Endothelial cell of umbilical vein (primary cell): Measurements from ENCODE around the gene CGNL1. TPM values are rescaled to one million over a fixed set of nuclear protein-coding genes. Genes with fewer than 3 reads are reported as not detected.
A peak's percentile ranks its signal among the peaks of the same experiment; 100 is the strongest.

ENCODE experiments used
- BruUV-seq: library from RNA; stranded (reverse); fragments of 400-500 nt; replicated peaks from 2 replicates; lab custom pipeline; 2021; lab: Mats Ljungman, UMichigan
- CTCF ChIA-PET: fragments of 300-600, 350-600 bp; sonication (Branson Sonifier 250); formaldehyde crosslinking; loops from one replicate; lab custom pipeline; 2021; ENCODE audit warnings: antibody characterized with exemption, inconsistent platforms; lab: Charles Lee
- POLR2A ChIA-PET: fragments of 300-600, 350-600 bp; sonication (Branson Sonifier 250); formaldehyde crosslinking; loops from one replicate; lab custom pipeline; 2021; ENCODE audit warnings: antibody characterized with exemption, inconsistent platforms; lab: Charles Lee
- DNase-seq: peaks from one replicate; pipeline ENCODE4 v3.0.0-alpha.2; 2011; ENCODE audit warnings: low read depth, low spot score
- FAIRE-seq: peaks from 2 replicates; lab custom pipeline; 2011; peaks lifted over from hg19 to GRCh38; lab: Jason Lieb, UNC
- H2AFZ ChIP-seq: 2 replicates; pipeline ENCODE4 v1.6.0; 2012; ENCODE audit warnings: low read depth, low read length, control low read depth, inconsistent platforms
- H3K27ac ChIP-seq: 2 replicates; pipeline ENCODE4 v1.5.1; 2011; ENCODE audit warnings: low read depth, mild to moderate bottlenecking, control low read depth, low read length, moderate library complexity; ENCODE audit not compliant: insufficient read depth
- H3K27me3 ChIP-seq, 2 experiments: 2 replicates each; pipeline versions ENCODE4 v1.6.0 to v1.6.1; 2011; ENCODE audit warnings: low read length in 2 of 2, mixed read lengths in 1 of 2; ENCODE audit not compliant: control insufficient read depth in 2 of 2, insufficient read depth in 2 of 2
- H3K36me3 ChIP-seq, 2 experiments: 2 replicates in 1 of 2; 3 replicates in 1 of 2; pipeline ENCODE4 v1.5.1; 2011; ENCODE audit warnings: low read length in 2 of 2, mild to moderate bottlenecking in 1 of 2, moderate library complexity in 1 of 2; ENCODE audit not compliant: control insufficient read depth in 2 of 2, insufficient read depth in 2 of 2; ENCODE audit errors: extremely low read depth in 1 of 2
- H3K4me1 ChIP-seq: 3 replicates; pipeline ENCODE4 v1.5.1; 2011; ENCODE audit warnings: mild to moderate bottlenecking, low read length; ENCODE audit not compliant: control insufficient read depth, insufficient read depth; ENCODE audit errors: extremely low read depth
- H3K4me2 ChIP-seq: 2 replicates; pipeline ENCODE4 v1.6.1; 2011; ENCODE audit warnings: low read length, control low read depth, mixed read lengths; ENCODE audit not compliant: insufficient read depth
- H3K4me3 ChIP-seq, 3 experiments: fragments of 200-600 bp in 1 of 3; sonication (generic), shearing (Covaris generic) in 1 of 3; replicated peaks in 1 of 3; 2 replicates each; pipeline ENCODE4 v1.5.1; 2011 to 2016; ENCODE audit warnings: control low read depth in 3 of 3, low read length in 3 of 3, mild to moderate bottlenecking in 2 of 3, inconsistent platforms in 1 of 3, low read depth in 1 of 3, moderate library complexity in 1 of 3; ENCODE audit not compliant: insufficient read depth in 1 of 3
- H3K79me2 ChIP-seq: 2 replicates; pipeline ENCODE4 v1.6.0; 2012; ENCODE audit warnings: low read length, inconsistent platforms; ENCODE audit not compliant: control insufficient read depth, insufficient read depth
- H3K9ac ChIP-seq: replicated peaks from 2 replicates; pipeline ENCODE3; 2011; ENCODE audit warnings: low read length, control low read depth; ENCODE audit not compliant: insufficient read depth; ENCODE audit errors: extremely low read depth
- H3K9me1 ChIP-seq: replicated peaks from 3 replicates; pipeline ENCODE4 v1.6.0; 2011; ENCODE audit warnings: mild to moderate bottlenecking, low read length; ENCODE audit not compliant: control insufficient read depth, insufficient read depth; ENCODE audit errors: extremely low read depth
- H3K9me3 ChIP-seq: replicated peaks from 2 replicates; pipeline ENCODE4 v1.5.1; 2012; ENCODE audit warnings: low read length, inconsistent platforms; ENCODE audit not compliant: control insufficient read depth, insufficient read depth
- H4K20me1 ChIP-seq: replicated peaks from 2 replicates; pipeline ENCODE3; 2011; ENCODE audit warnings: mild to moderate bottlenecking, low read length; ENCODE audit not compliant: control insufficient read depth, insufficient read depth; ENCODE audit errors: extremely low read depth
- CTCF ChIP-seq, 2 donors: IDR thresholded peaks; 1 replicate in 1 of 2; 2 replicates in 1 of 2; pipeline ENCODE4 v1.5.1; 2011; ENCODE audit warnings: low read length in 2 of 2, mild to moderate bottlenecking in 2 of 2, moderate library complexity in 2 of 2, control low read depth in 1 of 2, inconsistent platforms in 1 of 2, low read depth in 1 of 2; ENCODE audit not compliant: insufficient read depth in 1 of 2; ENCODE audit errors: extremely low read depth in 1 of 2
- EZH2 ChIP-seq: IDR thresholded peaks from 2 replicates; pipeline ENCODE4 v1.6.1; 2012; ENCODE audit warnings: borderline replicate concordance, low read depth, mild to moderate bottlenecking, moderate library complexity, low read length, inconsistent platforms; ENCODE audit not compliant: severe bottlenecking
- FOS ChIP-seq: IDR thresholded peaks from 2 replicates; pipeline ENCODE4 v1.6.1; 2011; ENCODE audit warnings: mild to moderate bottlenecking, low read length, moderate library complexity, borderline replicate concordance; ENCODE audit not compliant: insufficient read depth
- GATA2 ChIP-seq: IDR thresholded peaks from 2 replicates; pipeline ENCODE4 v1.7.0; 2011; ENCODE audit warnings: low read depth, mild to moderate bottlenecking, moderate library complexity, mixed read lengths, low read length; ENCODE audit not compliant: insufficient read length, insufficient read depth
- MAX ChIP-seq: IDR thresholded peaks from 2 replicates; pipeline ENCODE4 v1.6.1; 2011; ENCODE audit not compliant: insufficient read depth, insufficient read length
- MYC ChIP-seq: IDR thresholded peaks from one replicate; pipeline ENCODE4 v1.6.1; 2011; ENCODE audit warnings: mild to moderate bottlenecking, low read depth, low read length
- POLR2AphosphoS5 ChIP-seq: IDR thresholded peaks from 2 replicates; pipeline ENCODE4 v1.6.1; 2012; ENCODE audit warnings: low read depth, mild to moderate bottlenecking, control low read depth, low read length, moderate library complexity; ENCODE audit not compliant: insufficient read depth
- dilution Hi-C: fragments of 300-500 bp; cut with MboI; formaldehyde crosslinking; loops from one replicate; pipeline ENCODE4 v1.15.0; 2019; ENCODE audit warnings: low sequenced_read_pairs; ENCODE audit not compliant: extremely low pct_ligation_motif_present
- intact Hi-C: fragments of 100-400 bp; cut with micrococcal nuclease; formaldehyde crosslinking; loops from one replicate; pipeline ENCODE4 v1.10.0; 2022
- polyA plus RNA-seq, 4 experiments: library from polyadenylated mRNA; depleted of rRNA in 3 of 4; stranded (reverse) in 3 of 4; unstranded in 1 of 4; fragments of >200 nt; gene quantifications; 2 replicates each; pipeline versions ENCODE4 v1.2.1 to v1.2.3, GENCODE V29; 2011 to 2012; ENCODE audit warnings: missing spikeins in 1 of 4
- total RNA-seq: library from RNA; stranded (reverse); gene quantifications from 2 replicates; pipeline ENCODE4 v1.2.3, GENCODE V29; 2021

CGNL1 gene
- total and polyA plus RNA-seq, 2 donors (not counting 3 experiments of a cell fraction or from before 2014, with no cell fraction given) = 6.9 to 27.1 TPM

GRCh38 chr15:57438166-57438565, 61.9 kb downstream of the CGNL1 start:
- Histone ChIP-seq H4K20me1 (no peaks in the 10 kb centered on the region), H3K27ac (no peak overlapping the region), H3K27me3 (no peaks in the 10 kb centered on the region), H3K9me3 (no peaks in the 10 kb centered on the region), H3K9ac (no peak overlapping the region), H3K4me1 (peaks cover 5% of the 10 kb centered on the region), H3K79me2 (no peaks in the 10 kb centered on the region), H3K4me2 (no peak overlapping the region), H2AFZ (no peak overlapping the region), H3K36me3 (peaks cover 0 to 3% of the 10 kb centered on the region in 2 experiments), H3K9me1 (no peaks in the 10 kb centered on the region), H3K4me3 (no peak overlapping the region)
- BruUV-seq = TSS peak; percentile 61
- POLR2A ChIA-PET = no interaction called here
- intact Hi-C loops = loop anchor here (5.0 kb wide), 1 partner anchor 46 kb away; no protein-coding TSS in a partner anchor
- FAIRE-seq (no peak), DNase-seq (no peak)
- CTCF ChIA-PET = interaction anchor here (0.5 to 1.0 kb wide), 2 partner anchors 8 to 89 kb away, joined by 3 read pairs; no protein-coding TSS in a partner anchor
- dilution Hi-C loops = no loop called here
- no peak for TF ChIP-seq MYC

GRCh38 chr15:57439128-57440027, 63.1 kb downstream of the CGNL1 start:
- peaks cover 5% of the 10 kb centered on the region for H3K4me1 ChIP-seq
- H3K36me3 ChIP-seq = peaks cover 0 to 7% of the 10 kb centered on the region in 2 experiments
- H3K4me2 ChIP-seq = no peak overlapping the region
- H3K27ac ChIP-seq = no peak overlapping the region
- no peak overlapping the region for H3K4me3 ChIP-seq
- intact Hi-C loops (loop anchor here (5.0 kb wide), 2 partner anchors 47 to 62 kb away; partner anchors contain the start of gene CGNL1), dilution Hi-C loops (no loop called here)
- H3K27me3 ChIP-seq = no peaks in the 10 kb centered on the region
- H3K9me1 ChIP-seq = no peaks in the 10 kb centered on the region
- FAIRE-seq = no peak
- TF ChIP-seq EZH2 (no peak), POLR2AphosphoS5 (no peak), CTCF (IDR thresholded peaks at IDR 0.05; ENCODE audit: extremely low read depth in 1 of 2, insufficient read depth in 1 of 2, low read depth in 1 of 2, low read length in 2 of 2) (no peak), MAX (no peak), FOS (no peak), GATA2 (no peak)
- DNase-seq = no peak
- no peak overlapping the region for H3K9ac ChIP-seq
- ChIA-PET POLR2A (no interaction called here), CTCF (interaction anchor here (0.7 to 1.0 kb wide), 2 partner anchors 88 to 91 kb away, joined by 3 read pairs; no protein-coding TSS in a partner anchor)
- no peak overlapping the region for H2AFZ ChIP-seq
- no peaks in the 10 kb centered on the region for H3K79me2 ChIP-seq
- BruUV-seq = no TSS peak
- no peaks in the 10 kb centered on the region for H4K20me1 ChIP-seq
- H3K9me3 ChIP-seq = no peaks in the 10 kb centered on the region
